OCI-LY3 (cell line): Measurements from ENCODE around the gene ZNF726.

Experiments used
- CTCF ChIP-seq: fragments of 200-600, 300-600 bp; sonication (generic); IDR thresholded peaks from 2 replicates; pipeline ENCODE4 v1.5.1; 2014; ENCODE audit warnings: antibody characterized with exemption, low read length, low read depth
- EZH2phosphoT487 ChIP-seq: fragments of 200-600 bp; shearing (Covaris generic); IDR thresholded peaks from 2 replicates; pipeline ENCODE4 v1.6.1; 2018; ENCODE audit warnings: antibody characterized with exemption, mixed run types, low read depth

- TF ChIP-seq CTCF, result no peak
- no peak for TF ChIP-seq EZH2phosphoT487
These were observed 67.2 kb downstream of the ZNF726 start for GRCh38 chr19:23981863-23982262.
